SH-SY5Y (cell line): Measurements from ENCODE around the gene PNRC2.

Experiments
- GATA2 ChIP-seq: IDR thresholded peaks from 2 replicates; pipeline ENCODE4 v1.6.1; 2011; ENCODE audit warnings: mild to moderate bottlenecking, low read depth, low read length
- GATA3 ChIP-seq: IDR thresholded peaks from 2 replicates; pipeline ENCODE4 v1.6.1; 2011; ENCODE audit warnings: low read depth, mild to moderate bottlenecking, low read length, moderate library complexity

GRCh38 chr1:24007079-24007478 lies 47.5 kb downstream of the PNRC2 start:
- TF ChIP-seq GATA3 (no peak), GATA2 (no peak)
